Measurements from ENCODE around the gene INO80D.
"Not testable (repeated sequence)": the region's sequence is repeated elsewhere in the genome, so short reads cannot be mapped to it uniquely, and the experiment has no call there.

Gene INO80D

DNA sequence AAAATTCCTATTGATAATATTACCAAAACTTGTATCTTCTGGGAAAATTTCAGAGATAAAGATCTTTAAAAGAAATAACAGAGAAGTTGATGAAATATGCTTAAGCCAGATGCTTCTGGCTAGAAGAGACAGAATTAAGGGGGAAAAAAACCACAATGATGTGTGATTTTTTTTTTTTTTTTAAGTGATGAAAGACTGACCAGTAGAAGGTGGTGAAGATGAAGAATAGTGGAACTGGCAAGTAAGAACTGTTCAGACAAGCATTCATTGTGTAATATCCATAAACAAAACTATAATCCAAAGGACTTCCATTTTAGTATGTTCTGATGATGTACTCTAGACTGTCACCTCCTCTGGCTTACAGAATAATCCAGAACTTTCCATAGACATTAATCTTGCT, 89.8 kb downstream of the INO80D start:
- in situ Hi-C loops (cut with HindIII; ENCODE audit: low pct_unique_long_range_greater_than_20kb, low sequenced_read_pairs), result no loop called here
- TF ChIP-seq JUND (IDR thresholded peaks at IDR 0.05; ENCODE audit: low read depth), result no peak
- no peak for DNase-seq (ENCODE audit: low read depth in 1 of 2, low spot score in 1 of 2)

GRCh38 chr2:205995260-205995659, 90.7 kb downstream of the INO80D start:
- no peak for TF ChIP-seq JUND (IDR thresholded peaks at IDR 0.05; ENCODE audit: low read depth)
- in situ Hi-C loops (cut with HindIII; ENCODE audit: low pct_unique_long_range_greater_than_20kb, low sequenced_read_pairs), result no loop called here
- DNase-seq (ENCODE audit: low read depth in 1 of 2, low spot score in 1 of 2), result no peak

- in situ Hi-C loops (cut with HindIII; ENCODE audit: low pct_unique_long_range_greater_than_20kb, low sequenced_read_pairs), result no loop called here
- TF ChIP-seq JUND (IDR thresholded peaks at IDR 0.05; ENCODE audit: low read depth), result no peak
- DNase-seq (ENCODE audit: low read depth in 1 of 2, low spot score in 1 of 2), result no peak
Measured at GRCh38 chr2:205994344-205994743, 91.6 kb downstream of the INO80D start.

GRCh38 chr2:205990104-205990503, 95.9 kb downstream of the INO80D start:
- DNase-seq (ENCODE audit: low read depth in 1 of 2, low spot score in 1 of 2), result no peak
- in situ Hi-C loops (cut with HindIII; ENCODE audit: low pct_unique_long_range_greater_than_20kb, low sequenced_read_pairs), result no loop called here
- TF ChIP-seq JUND (IDR thresholded peaks at IDR 0.05; ENCODE audit: low read depth), result no peak

GRCh38 chr2:205989271-205990071, 96.5 kb downstream of the INO80D start:
- in situ Hi-C loops (cut with HindIII; ENCODE audit: low pct_unique_long_range_greater_than_20kb, low sequenced_read_pairs), result no loop called here
- no peak for DNase-seq (ENCODE audit: low read depth in 1 of 2, low spot score in 1 of 2)
- no peak for TF ChIP-seq JUND (IDR thresholded peaks at IDR 0.05; ENCODE audit: low read depth)

DNA sequence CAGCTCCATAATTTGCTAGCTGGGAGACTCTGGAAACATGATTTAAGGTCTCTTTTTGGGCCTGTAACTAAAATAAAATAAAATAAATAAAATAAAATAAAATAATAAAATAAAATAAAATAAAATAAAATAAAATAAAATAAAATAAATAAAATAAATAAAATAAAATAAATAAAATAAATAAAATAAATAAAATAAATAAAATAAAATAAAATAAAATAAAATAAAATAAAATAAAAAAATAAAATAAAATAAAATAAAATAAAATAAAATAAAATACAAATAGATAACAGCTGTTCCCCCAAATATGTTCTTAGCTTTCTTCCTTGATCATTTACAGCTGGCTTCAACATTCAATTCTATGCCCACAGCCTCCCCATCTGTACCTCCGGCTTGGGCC, 97.3 kb downstream of the INO80D start:
- DNase-seq (ENCODE audit: low read depth in 1 of 2, low spot score in 1 of 2); in situ Hi-C loops (cut with HindIII; ENCODE audit: low pct_unique_long_range_greater_than_20kb, low sequenced_read_pairs): not testable (repeated sequence)

- no peak for DNase-seq (ENCODE audit: low read depth in 1 of 2, low spot score in 1 of 2)
- in situ Hi-C loops (cut with HindIII; ENCODE audit: low pct_unique_long_range_greater_than_20kb, low sequenced_read_pairs), result no loop called here
Measured at GRCh38 chr2:205988274-205988673, 97.7 kb downstream of the INO80D start.

GRCh38 chr2:205986334-205986733, 99.6 kb downstream of the INO80D start:
- DNase-seq (ENCODE audit: low read depth in 1 of 2, low spot score in 1 of 2); in situ Hi-C loops (cut with HindIII; ENCODE audit: low pct_unique_long_range_greater_than_20kb, low sequenced_read_pairs): not testable (repeated sequence)

More at GRCh38 chr2:205988274-205988673, 97.7 kb downstream of the INO80D start:
- no peak for TF ChIP-seq JUND (IDR thresholded peaks at IDR 0.05; ENCODE audit: low read depth)

GRCh38 chr2:205984381-205984780, 101.6 kb downstream of the INO80D start:
- no peak for TF ChIP-seq JUND (IDR thresholded peaks at IDR 0.05; ENCODE audit: low read depth)
- in situ Hi-C loops (cut with HindIII; ENCODE audit: low pct_unique_long_range_greater_than_20kb, low sequenced_read_pairs), result no loop called here
- DNase-seq (ENCODE audit: low read depth in 1 of 2, low spot score in 1 of 2), result no peak

DNA sequence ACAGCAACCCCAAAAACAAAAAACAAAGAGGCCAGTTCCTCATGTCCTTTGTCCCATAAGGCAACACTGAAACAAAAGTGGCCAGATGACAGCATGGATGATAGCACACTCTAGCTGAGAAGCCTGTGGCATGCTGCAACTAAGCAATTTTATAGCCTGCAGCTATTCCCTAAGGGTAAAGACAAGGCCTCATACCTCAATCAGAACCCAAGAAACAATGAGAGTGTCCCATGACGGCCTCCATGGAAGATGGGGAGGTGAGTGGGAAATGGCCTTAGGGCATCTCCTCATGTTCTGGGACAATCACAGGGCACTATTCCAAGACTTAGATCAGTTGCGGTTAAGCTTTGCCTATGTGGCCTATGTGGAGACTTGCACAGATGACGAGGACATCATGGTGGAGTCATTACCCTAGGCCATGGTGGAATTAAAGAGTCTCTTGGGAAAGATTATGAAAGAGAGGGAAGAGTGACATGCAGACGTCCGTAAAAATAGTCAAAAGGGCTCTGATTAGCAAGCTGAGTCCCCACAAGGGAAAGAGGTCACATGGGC, 103.1 kb downstream of the INO80D start:
- in situ Hi-C loops (cut with HindIII; ENCODE audit: low pct_unique_long_range_greater_than_20kb, low sequenced_read_pairs), result no loop called here
- TF ChIP-seq JUND (IDR thresholded peaks at IDR 0.05; ENCODE audit: low read depth), result no peak
- no peak for DNase-seq (ENCODE audit: low read depth in 1 of 2, low spot score in 1 of 2)

- DNase-seq (ENCODE audit: low read depth in 1 of 2, low spot score in 1 of 2); in situ Hi-C loops (cut with HindIII; ENCODE audit: low pct_unique_long_range_greater_than_20kb, low sequenced_read_pairs): not testable (repeated sequence)
Measured at GRCh38 chr2:205978728-205979127, 107.2 kb downstream of the INO80D start.

DNA sequence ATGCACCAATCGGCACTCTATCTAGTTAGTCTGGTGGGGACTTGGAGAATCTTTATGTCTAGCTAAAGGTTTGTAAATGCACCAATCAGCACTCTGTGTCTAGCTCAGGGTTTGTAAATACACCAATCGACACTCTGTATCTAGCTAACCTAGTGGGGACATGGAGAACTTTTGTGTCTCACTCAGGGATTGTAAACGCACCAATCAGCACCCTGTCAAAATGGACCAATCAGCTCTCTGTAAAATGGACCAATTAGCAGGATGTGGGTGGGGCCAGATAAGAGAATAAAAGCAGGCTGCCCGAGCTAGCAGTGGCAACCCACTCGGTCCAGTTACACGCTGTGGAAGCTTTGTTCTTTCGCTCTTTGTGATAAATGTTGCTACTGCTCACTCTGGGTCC, 108.3 kb downstream of the INO80D start:
- DNase-seq (ENCODE audit: low read depth in 1 of 2, low spot score in 1 of 2); in situ Hi-C loops (cut with HindIII; ENCODE audit: low pct_unique_long_range_greater_than_20kb, low sequenced_read_pairs): not testable (repeated sequence)

GRCh38 chr2:205976934-205977659, 108.9 kb downstream of the INO80D start:
- DNase-seq (ENCODE audit: low read depth in 1 of 2, low spot score in 1 of 2); in situ Hi-C loops (cut with HindIII; ENCODE audit: low pct_unique_long_range_greater_than_20kb, low sequenced_read_pairs): not testable (repeated sequence)
